K562 (cell line): ENCODE measurements around the gene NME7. TPM values are rescaled to one million over a fixed set of nuclear protein-coding genes. Genes with fewer than 3 reads are reported as not detected.

ENCODE experiments used
- ATAC-seq: fragments of 200-7000 bp; cut with Tn5 transposase; 3 replicates; pipeline ENCODE4 v1.9.1; 2020; ENCODE audit warnings: moderate library complexity
- BruUV-seq: library from RNA; stranded (reverse); fragments of 400-500 nt; replicated peaks from 2 replicates; lab custom pipeline; 2021; lab: Mats Ljungman, UMichigan
- CTCF ChIA-PET: fragments of 300-600 bp; formaldehyde crosslinking; extraction: SDS; loops from one replicate; lab custom pipeline; 2021; ENCODE audit warnings: low intra/inter-chr PET ratio; lab: Yijun Ruan, JAX
- POLR2A ChIA-PET: fragments of 300-600, 350-650 bp; sonication (Branson Sonifier 250); formaldehyde crosslinking; extraction: SDS; loops from one replicate; lab custom pipeline; 2021; ENCODE audit warnings: antibody characterized with exemption, inconsistent platforms; lab: Yijun Ruan, JAX
- DNase-seq, 4 experiments: peaks; one replicate each; pipeline versions ENCODE4 v3.0.0 to v3.0.0-alpha.2; 2011 to 2018; ENCODE audit warnings: low spot score in 3 of 4, mixed read lengths in 3 of 4; ENCODE audit errors: extremely low read depth in 1 of 4
- FAIRE-seq: peaks from 2 replicates; lab custom pipeline; 2011; peaks lifted over from hg19 to GRCh38; lab: Jason Lieb, UNC
- H2AFZ ChIP-seq: 2 replicates; pipeline ENCODE4 v1.6.0; 2011; ENCODE audit warnings: low read depth, low read length, control low read depth, inconsistent platforms
- H3K27ac ChIP-seq: fragments of 200-600 bp; 3 replicates; pipeline ENCODE4 v1.8.0; 2011; ENCODE audit warnings: low read depth, mild to moderate bottlenecking, control low read depth, inconsistent platforms, low read length, moderate library complexity, mixed read lengths; ENCODE audit errors: extremely low read depth
- H3K27me3 ChIP-seq, 2 experiments: fragments of 300-600 bp in 1 of 2; 2 replicates in 1 of 2; 3 replicates in 1 of 2; pipeline versions ENCODE4 v1.6.0 to v1.8.0; 2011; ENCODE audit warnings: inconsistent platforms in 2 of 2, low read length in 2 of 2, mild to moderate bottlenecking in 1 of 2, mixed read lengths in 1 of 2, moderate library complexity in 1 of 2; ENCODE audit not compliant: control insufficient read depth in 2 of 2, insufficient read depth in 2 of 2
- H3K36me3 ChIP-seq: fragments of 300-600 bp; 3 replicates; pipeline ENCODE4 v1.8.0; 2011; ENCODE audit warnings: mild to moderate bottlenecking, low read length, inconsistent platforms; ENCODE audit not compliant: control insufficient read depth, insufficient read depth
- H3K4me1 ChIP-seq, 2 experiments: fragments of 200-600 bp in 1 of 2; replicated peaks in 1 of 2; 2 replicates in 1 of 2; 3 replicates in 1 of 2; pipeline versions ENCODE4 v1.5.1 to v1.8.0; 2011; ENCODE audit warnings: inconsistent platforms in 2 of 2, low read length in 2 of 2, mild to moderate bottlenecking in 1 of 2, mixed read lengths in 1 of 2, moderate library complexity in 1 of 2; ENCODE audit not compliant: control insufficient read depth in 2 of 2, insufficient read depth in 2 of 2
- H3K4me2 ChIP-seq: 2 replicates; pipeline ENCODE4 v1.6.1; 2011; ENCODE audit warnings: low read length, control low read depth, inconsistent platforms, mixed read lengths; ENCODE audit not compliant: insufficient read depth
- H3K4me3 ChIP-seq: fragments of 200-600 bp; sonication (generic), shearing (Covaris generic); 2 replicates; pipeline ENCODE4 v1.5.1; 2016; ENCODE audit warnings: control low read depth, inconsistent platforms
- H3K79me2 ChIP-seq: fragments of 200-600 bp; 3 replicates; pipeline ENCODE4 v1.8.0; 2011; ENCODE audit warnings: low read length, inconsistent platforms; ENCODE audit not compliant: control insufficient read depth, insufficient read depth
- H3K9ac ChIP-seq, 2 experiments: 2 replicates each; pipeline versions ENCODE4 v1.6.0 to v1.6.1; 2011; ENCODE audit warnings: low read depth in 2 of 2, low read length in 2 of 2, control low read depth in 1 of 2, inconsistent platforms in 1 of 2, mild to moderate bottlenecking in 1 of 2, mixed read lengths in 1 of 2; ENCODE audit not compliant: insufficient read depth in 1 of 2
- H3K9me1 ChIP-seq: one replicate; pipeline ENCODE4 v1.6.0; 2011; ENCODE audit warnings: inconsistent platforms, mild to moderate bottlenecking, low read length, moderate library complexity; ENCODE audit not compliant: control insufficient read depth, insufficient read depth
- H3K9me3 ChIP-seq: replicated peaks from 2 replicates; pipeline ENCODE4 v1.5.1; 2011; ENCODE audit warnings: low read depth, low read length, inconsistent platforms; ENCODE audit not compliant: control insufficient read depth, insufficient read depth
- H4K20me1 ChIP-seq: replicated peaks from 2 replicates; pipeline ENCODE4 v1.6.1; 2011; ENCODE audit warnings: low read length, inconsistent platforms, mixed read lengths; ENCODE audit not compliant: control insufficient read depth, insufficient read depth
- BCLAF1 ChIP-seq, 2 experiments: fragments of 450-650 bp in 1 of 2; IDR thresholded peaks; 2 replicates each; pipeline ENCODE4 v1.6.1; 2011 to 2017; ENCODE audit warnings: low read depth in 2 of 2, antibody characterized with exemption in 1 of 2, borderline replicate concordance in 1 of 2, low read length in 1 of 2, mild to moderate bottlenecking in 1 of 2, mixed read lengths in 1 of 2; ENCODE audit not compliant: control insufficient read depth in 1 of 2
- BMI1 ChIP-seq: fragments of 150-350 bp; IDR thresholded peaks from 2 replicates; pipeline ENCODE4 v1.6.1; 2014; ENCODE audit warnings: low read length
- HSF4 ChIP-seq: fragments of 250-450 bp; sonication (Bioruptor Pico); IDR thresholded peaks from 2 replicates; pipeline ENCODE4 v2.1.2; 2022; ENCODE audit warnings: mild to moderate bottlenecking, moderate library complexity, borderline replicate concordance
- MCM7 ChIP-seq, 2 experiments: fragments of 450-650 bp; IDR thresholded peaks; 2 replicates each; pipeline ENCODE4 v1.6.1; 2016 to 2018
- MEF2D ChIP-seq: conservative IDR thresholded peaks from 2 replicates; pipeline ENCODE4 v1.6.1; 2016; ENCODE audit warnings: low read depth, missing genetic modification characterization, missing compliant biosample characterization
- NR3C1 ChIP-seq: sonication (generic); formaldehyde crosslinking; IDR thresholded peaks from 2 replicates; pipeline ENCODE4 v1.8.1; 2022; ENCODE audit warnings: missing genetic modification reagents
- PRDM10 ChIP-seq: fragments of 450-650 bp; IDR thresholded peaks from 2 replicates; pipeline ENCODE4 v1.6.1; 2018; ENCODE audit not compliant: partially characterized antibody
- TCF3 ChIP-seq: sonication (generic); formaldehyde crosslinking; IDR thresholded peaks from 2 replicates; pipeline ENCODE4 v1.4.0; 2020; ENCODE audit warnings: mild to moderate bottlenecking, missing genetic modification reagents
- TFAP4 ChIP-seq: sonication (generic); formaldehyde crosslinking; IDR thresholded peaks from 2 replicates; pipeline ENCODE4 v1.8.0; 2022; ENCODE audit warnings: missing genetic modification reagents, mild to moderate bottlenecking, moderate library complexity, borderline replicate concordance
- WGBS: fragments of 100-300 bp; shearing (Covaris generic); methylation state at CpG from one replicate; pipeline ENCODE4 v1.1.6; 2016; ENCODE audit warnings: low coverage, mixed read lengths; ENCODE audit not compliant: insufficient coverage; ENCODE audit errors: missing lambda C conversion rate; 5-methylcytosine and 5-hydroxymethylcytosine counted together
- in situ Hi-C: fragments of 300-500 bp; cut with MboI; formaldehyde crosslinking; loops from 4 replicates; pipeline ENCODE4 v1.15.0; 2018; ENCODE audit warnings: inconsistent platforms, mixed read lengths
- intact Hi-C: fragments of 100-400 bp; cut with micrococcal nuclease; formaldehyde crosslinking; loops from 2 replicates; pipeline ENCODE4 v1.14.2; 2022
- polyA plus RNA-seq, 8 experiments: library from polyadenylated mRNA; depleted of rRNA in 4 of 8; stranded (reverse) in 5 of 8; unstranded in 3 of 8; fragments of >200 nt; fragmentation: Nextera tagmentation in 2 of 8; fragmentation: Illumina TruSeq in 1 of 8; extraction: Ambion mirVana in 2 of 8; extraction: Trizol in 1 of 8; gene quantifications; 2 replicates each; pipeline versions ENCODE4 v1.2.1 to v1.2.3, GENCODE V29; 2011 to 2014; ENCODE audit warnings: inconsistent platforms in 1 of 8, missing spikeins in 1 of 8
- total RNA-seq, 7 experiments: library from RNA; depleted of rRNA in 6 of 7; stranded (reverse); fragments of >200 nt in 6 of 7; fragmentation: Illumina TruSeq in 2 of 7; extraction: Trizol in 2 of 7; gene quantifications; 2 replicates each; pipeline versions ENCODE4 v1.2.1 to v1.2.3, GENCODE V29; 2011 to 2021; ENCODE audit warnings: low replicate concordance in 1 of 7

Gene NME7
- total and polyA plus RNA-seq, 9 of the 15 experiments (the other 6 are each of a cell fraction or from before 2014, with no cell fraction given): 7.9 to 43.2 (median 23.9) TPM

- TF ChIP-seq PRDM10: no peak
- no peak for TF ChIP-seq BMI1
- TF ChIP-seq HSF4 (CRISPR knock-in tag): no peak
Observed at GRCh38 chr1:169250795-169251194, 116.8 kb downstream of the NME7 start (continued).

- CTCF ChIA-PET: no interaction called here
- FAIRE-seq: no peak
Observed at GRCh38 chr1:169250022-169250421, 117.6 kb downstream of the NME7 start.

More at GRCh38 chr1:169250022-169250421, 117.6 kb downstream of the NME7 start:
- H3K27ac ChIP-seq: no peak overlapping the region
- no peaks in the 10 kb centered on the region for H4K20me1 ChIP-seq
- in situ Hi-C loops (no loop called here), intact Hi-C loops (no loop called here)
- ATAC-seq: no peak
- H3K4me2 ChIP-seq: no peak overlapping the region
- no peaks in the 10 kb centered on the region for H3K27me3 ChIP-seq
- H3K9ac ChIP-seq: no peak overlapping the region
- no peaks in the 10 kb centered on the region for H3K79me2 ChIP-seq
- H3K4me1 ChIP-seq: no peaks in the 10 kb centered on the region
- no peaks in the 10 kb centered on the region for H3K36me3 ChIP-seq
- no peak for DNase-seq
- no peak overlapping the region for H2AFZ ChIP-seq
- TF ChIP-seq TFAP4 (no peak), NR3C1 (CRISPR knock-in tag) (no peak), TCF3 (no peak), BCLAF1 (IDR thresholded peaks at IDR 0.05; ENCODE audit: borderline replicate concordance in 1 of 2, control insufficient read depth in 1 of 2, low read depth in 2 of 2, low read length in 1 of 2) (no peak), MEF2D (tag) (no peak), MCM7 (IDR thresholded peaks at IDR 0.05) (no peak)
- POLR2A ChIA-PET: interaction anchor here (0.7 kb wide), 1 partner anchor 144 kb away, joined by 3 read pairs; no protein-coding TSS in a partner anchor
- BruUV-seq: no TSS peak
- H3K4me3 ChIP-seq: no peak overlapping the region
- H3K9me3 ChIP-seq: no peaks in the 10 kb centered on the region
- WGBS: 45% methylated on average over 2 of the region's 2 CpGs
- no peaks in the 10 kb centered on the region for H3K9me1 ChIP-seq
